HepG2 (cell line): ENCODE data around the gene CASZ1. TPM values are rescaled to one million over a fixed set of nuclear protein-coding genes. Genes with fewer than 3 reads are reported as not detected.

Source experiments
- ATAC-seq: fragments of 200-7000 bp; cut with Tn5 transposase; 3 replicates; pipeline ENCODE4 v1.9.1; 2020; ENCODE audit warnings: mild to moderate bottlenecking, moderate library complexity
- BruUV-seq: library from RNA; stranded (reverse); fragments of 400-500 nt; replicated peaks from 2 replicates; lab custom pipeline; 2021; lab: Mats Ljungman, UMichigan
- CTCF ChIA-PET: fragments of 300-600 bp; formaldehyde crosslinking; extraction: SDS; loops from one replicate; lab custom pipeline; 2021; ENCODE audit warnings: low total read pairs, inconsistent platforms, low intra/inter-chr PET ratio; lab: Yijun Ruan, JAX
- POLR2A ChIA-PET: fragments of 350-600 bp; sonication (Branson Sonifier 250); formaldehyde crosslinking; loops from one replicate; lab custom pipeline; 2020; ENCODE audit warnings: antibody characterized with exemption, inconsistent platforms; lab: Yijun Ruan, JAX
- DNase-seq: peaks from one replicate; pipeline ENCODE4 v3.0.0-alpha.2; 2015; ENCODE audit warnings: low spot score
- FAIRE-seq: peaks from 3 replicates; lab custom pipeline; 2011; peaks lifted over from hg19 to GRCh38; lab: Jason Lieb, UNC
- H2AFZ ChIP-seq: one replicate; pipeline ENCODE4 v1.6.1; 2011; ENCODE audit warnings: low read length, inconsistent platforms
- H3K27ac ChIP-seq: fragments of 300-600 bp; 3 replicates; pipeline ENCODE4 v1.8.0; 2011; ENCODE audit warnings: mixed run types, mild to moderate bottlenecking, mixed read lengths, low read length, inconsistent platforms; ENCODE audit not compliant: insufficient read depth; ENCODE audit errors: extremely low read length
- H3K27me3 ChIP-seq, 2 experiments: fragments of 200-600 bp in 1 of 2; 2 replicates in 1 of 2; 3 replicates in 1 of 2; pipeline versions ENCODE4 v1.6.0 to v1.8.0; 2011; ENCODE audit warnings: low read length in 2 of 2, mild to moderate bottlenecking in 2 of 2, moderate library complexity in 2 of 2, inconsistent platforms in 1 of 2; ENCODE audit not compliant: insufficient read depth in 2 of 2, control insufficient read depth in 1 of 2
- H3K36me3 ChIP-seq, 2 experiments: fragments of 200-600 bp in 1 of 2; replicated peaks in 1 of 2; 2 replicates in 1 of 2; 3 replicates in 1 of 2; pipeline versions ENCODE4 v1.5.1 to v1.8.0; 2011; ENCODE audit warnings: low read length in 2 of 2, inconsistent platforms in 1 of 2; ENCODE audit not compliant: insufficient read depth in 2 of 2, control insufficient read depth in 1 of 2
- H3K4me1 ChIP-seq: 2 replicates; pipeline ENCODE4 v1.5.1; 2012; ENCODE audit warnings: low read length, inconsistent platforms; ENCODE audit not compliant: insufficient read depth
- H3K4me2 ChIP-seq: 2 replicates; pipeline ENCODE4 v1.6.0; 2011; ENCODE audit warnings: low read depth, low read length, inconsistent platforms
- H3K4me3 ChIP-seq, 3 experiments: fragments of 200-600 bp in 1 of 3; sonication (generic), shearing (Covaris generic) in 1 of 3; replicated peaks in 1 of 3; 2 replicates each; pipeline ENCODE4 v1.5.1; 2011 to 2016; ENCODE audit warnings: low read length in 3 of 3, inconsistent platforms in 2 of 3, low read depth in 2 of 3, mild to moderate bottlenecking in 2 of 3, control low read depth in 1 of 3, mixed read lengths in 1 of 3; ENCODE audit not compliant: insufficient read depth in 1 of 3
- H3K79me2 ChIP-seq: one replicate; pipeline ENCODE4 v1.6.1; 2011; ENCODE audit warnings: low read length, inconsistent platforms; ENCODE audit not compliant: insufficient read depth
- H3K9ac ChIP-seq: 2 replicates; pipeline ENCODE4 v1.6.0; 2011; ENCODE audit warnings: mild to moderate bottlenecking, low read depth, low read length, inconsistent platforms; ENCODE audit not compliant: insufficient read depth
- H3K9me3 ChIP-seq: 2 replicates; pipeline ENCODE4 v1.5.1; 2012; ENCODE audit warnings: mild to moderate bottlenecking, low read length
- H4K20me1 ChIP-seq: 2 replicates; pipeline ENCODE4 v1.6.0; 2011; ENCODE audit warnings: inconsistent platforms, mild to moderate bottlenecking, low read length, moderate library complexity; ENCODE audit not compliant: insufficient read depth
- ATAD3A ChIP-seq: sonication (generic); formaldehyde crosslinking; IDR thresholded peaks from 2 replicates; pipeline ENCODE4 v1.4.0; 2020; ENCODE audit warnings: missing genetic modification reagents
- CEBPZ ChIP-seq: IDR thresholded peaks from 2 replicates; pipeline ENCODE4 v1.6.1; 2012; ENCODE audit warnings: low read length, improper control_type of control experiment
- DNMT1 ChIP-seq: sonication (generic); formaldehyde crosslinking; IDR thresholded peaks from 2 replicates; pipeline ENCODE4 v1.5.1; 2020; ENCODE audit warnings: mild to moderate bottlenecking, missing genetic modification reagents
- ELF3 ChIP-seq: IDR thresholded peaks from 2 replicates; pipeline ENCODE4 v1.6.1; 2016; ENCODE audit warnings: missing genetic modification reagents, missing compliant biosample characterization
- IKZF5 ChIP-seq: IDR thresholded peaks from 2 replicates; pipeline ENCODE4 v1.6.1; 2018; ENCODE audit warnings: missing genetic modification reagents, mild to moderate bottlenecking, missing compliant biosample characterization
- MEIS2 ChIP-seq: sonication (generic); formaldehyde crosslinking; IDR thresholded peaks from 2 replicates; pipeline ENCODE4 v1.9.0; 2021; ENCODE audit warnings: mild to moderate bottlenecking, missing genetic modification reagents
- MYC ChIP-seq: sonication (generic); formaldehyde crosslinking; IDR thresholded peaks from 2 replicates; pipeline ENCODE4 v1.9.0; 2021; ENCODE audit warnings: missing genetic modification reagents, borderline replicate concordance
- PAX8 ChIP-seq: sonication (generic); formaldehyde crosslinking; IDR thresholded peaks from 2 replicates; pipeline ENCODE4 v1.8.0; 2022; ENCODE audit warnings: mild to moderate bottlenecking, missing genetic modification reagents, borderline replicate concordance
- SMAD3 ChIP-seq: sonication (generic); formaldehyde crosslinking; IDR thresholded peaks from 2 replicates; pipeline ENCODE4 v1.4.0; 2020; ENCODE audit warnings: missing genetic modification reagents
- SNAI1 ChIP-seq: sonication (generic); formaldehyde crosslinking; IDR thresholded peaks from 2 replicates; pipeline ENCODE4 v1.5.0; 2020; ENCODE audit warnings: mild to moderate bottlenecking, missing genetic modification reagents, borderline replicate concordance
- SSRP1 ChIP-seq: IDR thresholded peaks from 2 replicates; pipeline ENCODE4 v1.6.1; 2016; ENCODE audit warnings: control low read depth
- TGIF2 ChIP-seq: IDR thresholded peaks from 2 replicates; pipeline ENCODE4 v1.6.1; 2016; ENCODE audit warnings: control low read depth, missing compliant biosample characterization
- ZFP36 ChIP-seq: fragments of 150-350 bp; IDR thresholded peaks from 2 replicates; pipeline ENCODE4 v1.6.1; 2018; ENCODE audit warnings: borderline replicate concordance, low read length, low read depth; ENCODE audit not compliant: partially characterized antibody
- ZFP36L1 ChIP-seq: sonication (generic); formaldehyde crosslinking; IDR thresholded peaks from 2 replicates; pipeline ENCODE4 v1.8.0; 2022; ENCODE audit warnings: mild to moderate bottlenecking, missing genetic modification reagents, moderate library complexity
- ZMYM3 ChIP-seq: sonication (generic); formaldehyde crosslinking; IDR thresholded peaks from 2 replicates; pipeline ENCODE4 v1.5.1; 2020; ENCODE audit warnings: mild to moderate bottlenecking, missing genetic modification reagents
- ZNF468 ChIP-seq: sonication (generic); formaldehyde crosslinking; IDR thresholded peaks from 2 replicates; pipeline ENCODE4 v1.8.0; 2022; ENCODE audit warnings: mild to moderate bottlenecking, moderate library complexity, missing genetic modification reagents
- ZNF558 ChIP-seq: sonication (generic); formaldehyde crosslinking; IDR thresholded peaks from 2 replicates; pipeline ENCODE4 v1.9.0; 2022; ENCODE audit warnings: mild to moderate bottlenecking, missing genetic modification reagents, borderline replicate concordance
- ZNF660 ChIP-seq: sonication (generic); formaldehyde crosslinking; IDR thresholded peaks from 2 replicates; pipeline ENCODE4 v1.5.1; 2020; ENCODE audit warnings: mild to moderate bottlenecking, low read depth, missing genetic modification reagents, borderline replicate concordance
- ZSCAN25 ChIP-seq: sonication (generic); formaldehyde crosslinking; IDR thresholded peaks from 2 replicates; pipeline ENCODE4 v1.8.0; 2022; ENCODE audit warnings: mild to moderate bottlenecking, missing genetic modification reagents
- WGBS: methylation state at CpG from one replicate; pipeline ENCODE4 v1.1.6; 2017; ENCODE audit warnings: low lambda C conversion rate; 5-methylcytosine and 5-hydroxymethylcytosine counted together
- in situ Hi-C: cut with HindIII; loops from 2 replicates; pipeline ENCODE4 v1.10.0; 2017; ENCODE audit warnings: low pct_unique_long_range_greater_than_20kb; ENCODE audit not compliant: extremely low pct_ligation_motif_present
- intact Hi-C: fragments of 100-400 bp; cut with micrococcal nuclease; formaldehyde crosslinking; loops from one replicate; pipeline ENCODE4 v1.10.0; 2022; ENCODE audit not compliant: unreplicated experiment
- polyA plus RNA-seq, 8 experiments: library from polyadenylated mRNA; depleted of rRNA in 3 of 8; stranded (reverse) in 7 of 8; unstranded in 1 of 8; fragments of >200 nt; fragmentation: Illumina TruSeq in 4 of 8; extraction: Trizol in 4 of 8; gene quantifications; 2 replicates each; pipeline versions ENCODE4 v1.2.1 to v1.2.3, GENCODE V29; 2011 to 2016; ENCODE audit warnings: low read depth in 4 of 8, missing spikeins in 1 of 8, mixed read lengths in 1 of 8; ENCODE audit not compliant: insufficient read depth in 1 of 8
- total RNA-seq, 5 experiments: library from RNA; depleted of rRNA; stranded (reverse); fragments of >200 nt; fragmentation: Illumina TruSeq; extraction: Trizol; gene quantifications; 2 replicates each; pipeline ENCODE4 v1.2.3, GENCODE V29; 2016; ENCODE audit warnings: low read depth in 1 of 5

CASZ1 gene
- total and polyA plus RNA-seq, 2 of the 13 experiments (the other 11 are each of a cell fraction or from before 2014, with no cell fraction given) = 1.9 to 3.7 TPM

- no peaks in the 10 kb centered on the region for H3K36me3 ChIP-seq
- H3K9me3 ChIP-seq = no peaks in the 10 kb centered on the region
- H3K79me2 ChIP-seq = no peaks in the 10 kb centered on the region
- no TSS peak for BruUV-seq
- no peak overlapping the region for H3K4me3 ChIP-seq
- H3K9ac ChIP-seq = no peak overlapping the region
- no peaks in the 10 kb centered on the region for H4K20me1 ChIP-seq
- ATAC-seq = no peak
- intact Hi-C loops = no loop called here
- H2AFZ ChIP-seq = no peak overlapping the region
- TF ChIP-seq SSRP1 (no peak), MYC (CRISPR knock-in tag) (no peak), IKZF5 (CRISPR knock-in tag) (no peak), ZMYM3 (CRISPR knock-in tag) (no peak), ZNF660 (CRISPR knock-in tag) (no peak), SNAI1 (no peak), ZSCAN25 (CRISPR knock-in tag) (no peak), ZFP36 (no peak), ELF3 (CRISPR knock-in tag) (no peak), ZNF558 (CRISPR knock-in tag) (no peak), SMAD3 (CRISPR knock-in tag) (no peak), CEBPZ (no peak), TGIF2 (CRISPR knock-in tag) (no peak), ZNF468 (CRISPR knock-in tag) (no peak), ZFP36L1 (CRISPR knock-in tag) (no peak), ATAD3A (no peak), PAX8 (CRISPR knock-in tag) (no peak), DNMT1 (CRISPR knock-in tag) (no peak), MEIS2 (CRISPR knock-in tag) (no peak)
- CTCF ChIA-PET = no interaction called here
- no peak for DNase-seq
- H3K27me3 ChIP-seq = no peaks in the 10 kb centered on the region
- POLR2A ChIA-PET = no interaction called here
- no peaks in the 10 kb centered on the region for H3K4me1 ChIP-seq
- WGBS = 77% methylated on average over 3 of the region's 19 CpGs
- H3K4me2 ChIP-seq = no peak overlapping the region
- no peak for FAIRE-seq
- in situ Hi-C loops = no loop called here
- H3K27ac ChIP-seq = no peak overlapping the region
Observed at GRCh38 chr1:10658396-10659066, 137.9 kb downstream of the CASZ1 start.
